ENCODE measurements around the gene CTDP1.

The CTDP1 gene

GRCh38 chr18:79760348-79760747 lies 80.7 kb downstream of the CTDP1 start:
- no peak for DNase-seq (ENCODE audit: low read depth in 1 of 2, low spot score in 1 of 2)

- no peak for DNase-seq (ENCODE audit: low read depth in 1 of 2, low spot score in 1 of 2)
Measured at GRCh38 chr18:79760881-79761280, 81.3 kb downstream of the CTDP1 start.

- DNase-seq (ENCODE audit: low read depth in 1 of 2, low spot score in 1 of 2): no peak
Measured at GRCh38 chr18:79763407-79763806, 83.8 kb downstream of the CTDP1 start.

GRCh38 chr18:79764131-79764530 lies 84.5 kb downstream of the CTDP1 start:
- DNase-seq (ENCODE audit: low read depth in 1 of 2, low spot score in 1 of 2): no peak

GRCh38 chr18:79765491-79766245 lies 86.1 kb downstream of the CTDP1 start:
- no peak for DNase-seq (ENCODE audit: low read depth in 1 of 2, low spot score in 1 of 2)

GRCh38 chr18:79766308-79766707 lies 86.7 kb downstream of the CTDP1 start:
- no peak for DNase-seq (ENCODE audit: low read depth in 1 of 2, low spot score in 1 of 2)

DNA sequence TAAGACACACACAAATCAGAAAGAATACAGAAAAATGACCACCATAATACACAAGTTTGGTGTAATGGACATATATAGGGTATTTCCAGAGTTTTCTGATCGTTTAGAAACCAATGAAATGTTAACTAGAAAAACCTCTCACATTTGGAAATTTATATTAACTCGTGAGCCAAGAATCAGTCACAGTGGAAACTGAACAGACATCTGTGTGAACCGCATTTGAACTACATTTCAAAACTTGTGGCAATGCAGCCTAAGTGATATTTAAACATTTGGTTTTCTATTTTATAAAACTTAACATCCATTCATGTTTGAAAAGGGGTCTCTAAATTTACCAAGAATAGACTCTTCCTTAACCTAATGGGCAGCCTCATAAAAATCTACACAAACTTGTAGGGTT lies 89.1 kb downstream of the CTDP1 start:
- DNase-seq (ENCODE audit: low read depth in 1 of 2, low spot score in 1 of 2): no peak

DNA sequence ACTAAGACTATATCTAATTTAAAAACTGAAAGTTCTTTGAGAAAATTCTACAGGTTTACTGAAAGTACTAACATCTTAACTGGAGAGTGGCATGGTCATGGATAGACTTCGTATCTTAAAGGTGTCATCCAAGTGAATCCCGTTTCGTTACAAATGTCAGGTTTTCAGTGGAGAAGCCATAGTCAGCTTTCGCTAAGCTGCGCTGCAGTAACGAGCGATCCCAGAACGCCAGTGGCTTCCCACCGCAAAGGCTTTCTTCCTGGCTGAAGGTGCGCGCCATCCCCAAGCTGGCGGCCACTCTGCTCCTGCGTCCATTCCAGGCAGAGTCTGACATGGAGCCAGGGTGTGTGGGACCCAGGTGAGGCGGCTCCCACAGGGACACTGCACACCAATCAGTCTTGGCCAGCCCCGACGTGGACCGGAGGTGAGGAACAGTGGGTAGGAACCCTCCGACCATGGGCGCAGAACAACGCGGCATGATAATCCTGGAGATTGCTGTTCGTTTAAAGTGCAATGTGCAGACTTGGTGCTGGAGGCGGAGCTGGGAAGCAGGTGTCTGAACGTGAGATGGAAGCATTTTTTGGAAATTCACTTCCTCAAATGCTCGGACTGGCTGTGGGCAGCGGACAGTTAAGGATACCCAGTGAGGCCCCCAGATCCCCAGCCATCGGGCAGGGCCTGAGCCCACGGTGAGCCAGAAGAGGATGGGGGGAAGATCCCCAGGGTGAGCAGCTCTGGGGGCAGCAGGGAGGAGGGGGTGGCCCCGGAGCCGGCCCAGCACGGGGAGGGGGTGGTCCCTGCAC lies 90.3 kb downstream of the CTDP1 start:
- no peak for DNase-seq (ENCODE audit: low read depth in 1 of 2, low spot score in 1 of 2)

GRCh38 chr18:79770501-79770815 lies 90.9 kb downstream of the CTDP1 start:
- DNase-seq (ENCODE audit: low read depth in 1 of 2, low spot score in 1 of 2): no peak

DNA sequence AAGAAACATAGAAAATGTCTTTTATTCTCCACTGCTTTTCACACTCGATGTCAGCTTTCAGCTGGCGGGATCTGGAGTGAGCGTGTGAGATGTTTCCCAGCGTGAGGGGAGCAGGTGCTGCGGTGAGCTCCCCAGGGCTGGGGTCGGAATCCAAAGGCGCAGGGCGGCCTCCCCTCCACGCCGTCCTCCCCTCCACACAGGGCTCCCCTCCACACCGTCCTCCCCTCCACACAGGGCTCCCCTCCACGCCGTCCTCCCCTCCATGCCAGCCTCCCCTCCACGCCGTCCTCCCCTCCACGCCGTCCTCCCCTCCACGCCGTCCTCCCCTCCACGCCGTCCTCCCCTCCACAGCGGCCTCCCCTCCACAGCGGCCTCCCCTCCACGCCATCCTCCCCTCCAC lies 91.2 kb downstream of the CTDP1 start:
- no peak for DNase-seq (ENCODE audit: low read depth in 1 of 2, low spot score in 1 of 2)

- no peak for DNase-seq (ENCODE audit: low read depth in 1 of 2, low spot score in 1 of 2)
Measured at GRCh38 chr18:79771446-79772107, 92.0 kb downstream of the CTDP1 start.

DNA sequence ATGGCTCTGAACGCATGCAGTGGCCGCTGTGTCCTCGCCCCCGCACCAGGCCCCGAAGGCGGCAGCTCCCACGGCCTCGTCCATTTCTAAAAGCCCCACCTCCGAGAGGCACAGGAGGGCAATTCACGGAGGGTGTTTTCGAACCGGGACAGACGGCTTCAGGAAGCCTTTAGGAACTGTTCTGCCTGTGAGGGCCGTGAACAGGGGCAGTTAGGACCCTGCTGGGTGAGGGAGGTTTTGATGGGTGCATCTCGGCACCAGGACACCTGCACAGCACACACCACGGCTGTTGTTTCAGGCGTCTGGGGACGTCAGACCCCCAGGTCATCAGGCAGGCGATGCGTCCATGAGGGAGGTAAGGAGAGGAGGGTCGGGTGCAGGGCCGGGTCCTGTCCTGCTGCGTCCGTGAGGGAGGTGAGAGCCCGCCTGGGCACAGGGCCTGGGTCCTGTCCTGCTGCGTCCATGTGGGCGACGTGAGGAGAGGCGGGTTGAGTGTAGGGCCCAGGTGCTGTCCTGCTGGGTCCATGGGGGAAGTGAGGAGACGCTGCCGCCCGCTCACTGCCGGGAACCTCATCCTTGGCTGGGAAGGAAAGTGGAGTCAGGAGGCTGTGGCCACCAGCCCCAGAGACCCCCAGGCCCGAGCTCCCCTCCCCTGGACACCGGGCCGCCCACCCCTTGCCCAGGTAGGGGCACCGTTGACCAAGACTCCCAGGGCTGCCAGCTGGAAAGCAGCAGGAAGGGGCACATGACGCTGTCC lies 92.7 kb downstream of the CTDP1 start:
- DNase-seq (ENCODE audit: low read depth in 1 of 2, low spot score in 1 of 2): no peak

- no peak for DNase-seq (ENCODE audit: low read depth in 1 of 2, low spot score in 1 of 2)
Measured at GRCh38 chr18:79772865-79773696, 93.5 kb downstream of the CTDP1 start.

DNA sequence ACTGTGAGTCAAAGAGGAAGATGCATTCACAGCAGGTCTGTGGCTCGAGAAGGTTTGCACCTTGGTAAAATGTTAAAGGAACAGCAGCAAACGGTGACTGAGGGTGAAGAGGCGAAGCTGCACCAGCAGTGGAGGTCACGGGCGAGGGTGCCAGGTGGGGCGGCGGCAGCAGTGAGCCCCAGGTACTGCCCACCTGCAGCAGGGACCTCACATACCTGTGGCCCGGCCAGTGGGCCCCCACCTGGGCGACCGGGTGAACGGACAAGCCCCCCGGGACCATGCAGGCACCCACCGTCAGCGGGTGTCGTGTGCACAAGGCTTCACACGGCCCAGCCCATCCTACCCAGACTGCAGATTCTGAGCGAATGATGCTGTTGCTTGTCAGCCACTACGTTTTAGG lies 94.5 kb downstream of the CTDP1 start:
- no peak for DNase-seq (ENCODE audit: low read depth in 1 of 2, low spot score in 1 of 2)

DNA sequence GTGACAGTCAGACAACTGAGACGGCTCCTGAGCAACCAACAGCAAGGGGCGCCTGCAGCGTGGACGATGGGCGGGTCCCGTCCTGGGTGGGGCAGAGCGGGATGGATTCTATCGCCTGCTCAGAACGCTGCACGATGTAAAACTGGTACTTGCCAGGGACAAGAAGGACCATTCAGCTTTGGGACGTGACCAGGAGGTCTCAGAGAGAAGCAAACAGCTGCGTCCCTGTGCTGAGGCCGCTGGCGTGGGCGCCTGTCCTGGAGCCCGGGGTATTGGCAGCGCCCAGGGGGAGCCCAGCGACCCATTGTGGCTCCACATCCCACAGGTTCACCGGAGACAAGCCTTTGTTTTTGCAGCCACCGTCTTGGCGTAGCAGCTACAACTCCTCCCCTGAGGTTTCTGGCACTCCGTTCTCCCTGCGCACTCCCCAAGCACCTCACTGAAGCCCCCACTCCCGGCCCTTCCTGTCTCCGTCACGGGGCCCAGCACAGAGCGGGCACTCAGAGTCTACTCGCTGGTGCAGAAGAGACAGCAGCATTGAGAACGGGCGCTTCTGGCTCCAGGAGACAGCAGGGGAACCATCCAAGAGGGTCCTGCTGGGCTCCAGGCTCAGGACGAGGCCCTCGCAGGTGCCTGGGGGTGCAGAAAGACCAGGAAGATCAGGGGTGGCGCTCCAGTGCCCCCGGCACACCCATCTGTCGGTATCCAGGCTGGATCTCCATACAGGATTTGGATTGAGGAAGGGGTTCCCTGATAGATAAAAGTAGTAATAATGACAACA lies 96.0 kb downstream of the CTDP1 start:
- no peak for DNase-seq (ENCODE audit: low read depth in 1 of 2, low spot score in 1 of 2)

GRCh38 chr18:79776674-79777073 lies 97.1 kb downstream of the CTDP1 start:
- no peak for DNase-seq (ENCODE audit: low read depth in 1 of 2, low spot score in 1 of 2)

DNA sequence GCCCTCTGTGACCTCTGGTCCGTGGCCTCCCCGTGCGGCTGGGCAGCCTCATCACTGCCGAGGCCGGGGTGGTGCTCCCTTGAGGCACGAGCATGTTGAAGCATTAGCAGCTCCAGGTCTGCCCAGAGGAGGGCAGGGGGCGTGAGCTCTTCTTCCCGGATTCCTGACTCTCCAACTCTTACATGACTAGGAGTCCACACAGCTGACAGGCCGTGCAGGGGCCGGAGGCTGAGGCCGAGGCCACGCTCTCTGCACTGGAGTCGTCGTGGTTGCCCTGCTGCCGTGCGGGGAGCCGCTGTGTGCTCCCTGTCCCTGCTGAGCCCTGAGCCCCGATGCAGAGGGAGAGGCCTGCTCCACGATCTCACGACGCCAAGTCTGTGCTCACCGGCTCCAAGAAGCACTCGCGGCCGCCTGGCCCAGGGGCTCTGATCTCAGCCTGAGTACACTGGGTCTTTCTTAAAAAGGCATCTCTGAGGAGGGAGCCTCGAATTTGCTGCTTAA lies 98.7 kb downstream of the CTDP1 start:
- DNase-seq (ENCODE audit: low read depth in 1 of 2, low spot score in 1 of 2): no peak

GRCh38 chr18:79779021-79779699 lies 99.6 kb downstream of the CTDP1 start:
- no peak for DNase-seq (ENCODE audit: low read depth in 1 of 2, low spot score in 1 of 2)

DNA sequence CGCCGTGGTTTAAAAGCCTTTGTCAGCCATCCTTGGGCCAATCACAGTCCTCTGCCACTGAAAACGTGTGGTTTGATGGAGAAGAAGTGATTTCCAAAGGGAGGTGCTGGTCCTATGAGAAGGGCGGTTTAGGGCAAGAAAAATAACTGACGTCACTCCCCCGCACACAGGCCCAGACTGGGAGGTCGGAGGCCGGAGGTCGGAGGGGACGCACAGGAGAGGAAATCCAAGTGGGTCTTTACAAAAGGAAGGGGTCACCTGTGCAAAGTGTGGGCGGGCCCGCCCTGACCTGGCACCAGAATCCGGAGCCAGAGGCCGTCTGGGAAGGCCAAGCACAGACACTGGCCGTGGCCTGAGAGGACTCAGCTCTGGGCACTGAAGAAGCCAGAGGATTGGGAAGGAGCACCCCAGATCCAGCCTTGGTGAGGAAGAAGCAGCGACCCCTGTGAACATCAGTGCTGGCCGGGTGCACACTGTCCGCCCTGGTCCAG lies 100.1 kb downstream of the CTDP1 start:
- no peak for DNase-seq (ENCODE audit: low read depth in 1 of 2, low spot score in 1 of 2)

All from activated T-helper 1 cell treated with anti-CD3 and anti-CD28 coated beads, Interleukin-2, amount 50 U/mL, for 16 hours (primary cell).